ENCODE results near the gene ZDHHC5. TPM values are rescaled to one million over a fixed set of nuclear protein-coding genes. Genes with fewer than 3 reads are reported as not detected.
A peak's percentile ranks its signal among the peaks of the same experiment; 100 is the strongest.

Gene ZDHHC5
- total RNA-seq, 1 donor from 2014 or later, result 30.3 TPM

DNA sequence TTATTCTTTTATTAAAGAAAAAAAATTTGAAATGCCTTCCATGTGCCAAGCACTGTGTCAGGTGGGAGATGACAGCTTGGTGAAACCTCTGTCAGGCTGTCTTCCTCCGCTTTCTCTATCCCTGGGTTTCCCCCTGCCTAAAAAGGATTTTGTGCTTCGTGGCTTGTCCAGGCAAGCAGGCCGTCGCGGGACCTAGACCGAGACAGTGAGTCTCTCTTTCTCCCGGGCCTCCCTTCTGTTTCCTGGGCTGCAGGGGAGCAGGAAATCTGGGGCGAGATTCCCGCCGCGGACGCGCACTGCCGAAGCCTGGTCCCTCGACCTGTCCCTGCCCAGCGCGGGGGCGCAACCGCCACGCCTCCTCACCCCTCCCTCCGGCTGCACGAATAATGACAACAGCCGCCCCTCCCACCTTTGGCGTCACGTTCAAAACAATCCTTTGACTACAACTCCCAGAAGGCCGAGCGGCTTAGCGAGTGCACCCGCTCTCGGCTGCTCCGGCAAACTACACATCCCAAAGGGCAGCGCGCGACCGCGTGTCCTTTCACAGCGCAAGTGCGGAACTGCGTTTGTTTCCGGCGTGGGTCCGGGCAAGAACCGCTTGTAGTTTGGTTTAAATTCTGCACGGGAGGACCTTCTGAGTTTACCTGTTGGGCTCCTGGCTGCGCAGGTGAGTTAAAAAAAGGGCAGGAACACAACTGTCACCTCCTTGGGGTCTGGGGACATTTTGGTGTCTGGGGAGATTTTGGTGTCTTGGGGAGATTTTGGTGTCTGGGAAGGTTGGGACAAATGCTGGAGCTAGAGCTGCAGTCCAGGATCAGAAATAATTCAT is 10.5 kb upstream of the ZDHHC5 start, which contains the start of gene CLP1:
CLP1 (plus strand) TSS at position 569 of the 829 bp plus-strand sequence. CDS start 1,715 bp downstream, outside the sequence.
- peaks cover 14% of the 10 kb centered on the region for H3K36me3 ChIP-seq (ENCODE audit: control insufficient read depth, insufficient read depth, low read length)
- no peaks in the 10 kb centered on the region for H3K27me3 ChIP-seq (ENCODE audit: control insufficient read depth, insufficient read depth, low read length)
- peak within 1 kb of the TSS; percentile 47 for H3K4me3 ChIP-seq (ENCODE audit: low read depth, low read length)
- peak; percentile 98 for DNase-seq (ENCODE audit: low read depth)
- no peak for FAIRE-seq
- TF ChIP-seq, protein P1, sequence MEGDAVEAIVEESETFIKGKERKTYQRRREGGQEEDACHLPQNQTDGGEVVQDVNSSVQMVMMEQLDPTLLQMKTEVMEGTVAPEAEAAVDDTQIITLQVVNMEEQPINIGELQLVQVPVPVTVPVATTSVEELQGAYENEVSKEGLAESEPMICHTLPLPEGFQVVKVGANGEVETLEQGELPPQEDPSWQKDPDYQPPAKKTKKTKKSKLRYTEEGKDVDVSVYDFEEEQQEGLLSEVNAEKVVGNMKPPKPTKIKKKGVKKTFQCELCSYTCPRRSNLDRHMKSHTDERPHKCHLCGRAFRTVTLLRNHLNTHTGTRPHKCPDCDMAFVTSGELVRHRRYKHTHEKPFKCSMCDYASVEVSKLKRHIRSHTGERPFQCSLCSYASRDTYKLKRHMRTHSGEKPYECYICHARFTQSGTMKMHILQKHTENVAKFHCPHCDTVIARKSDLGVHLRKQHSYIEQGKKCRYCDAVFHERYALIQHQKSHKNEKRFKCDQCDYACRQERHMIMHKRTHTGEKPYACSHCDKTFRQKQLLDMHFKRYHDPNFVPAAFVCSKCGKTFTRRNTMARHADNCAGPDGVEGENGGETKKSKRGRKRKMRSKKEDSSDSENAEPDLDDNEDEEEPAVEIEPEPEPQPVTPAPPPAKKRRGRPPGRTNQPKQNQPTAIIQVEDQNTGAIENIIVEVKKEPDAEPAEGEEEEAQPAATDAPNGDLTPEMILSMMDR (IDR thresholded peaks at IDR 0.05; ENCODE audit: insufficient read depth, low read length, severe bottlenecking), result no peak

DNA sequence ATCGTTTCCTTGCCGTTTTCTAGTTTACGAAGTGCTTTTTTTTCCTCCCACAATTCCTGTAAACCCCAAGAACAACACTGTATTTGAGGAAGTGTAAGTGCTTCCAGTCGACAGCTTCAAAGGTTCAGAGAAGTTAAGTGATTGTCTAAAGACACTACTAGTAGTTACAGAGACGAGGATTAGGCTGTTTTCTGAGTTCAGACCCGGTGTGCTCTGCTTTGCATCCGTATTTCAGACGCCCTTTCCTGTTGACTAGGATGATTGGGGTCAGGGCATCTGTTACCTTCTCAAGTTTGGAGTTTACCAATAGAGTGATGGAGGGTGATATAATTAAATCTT is 9.9 kb upstream of the ZDHHC5 start:
- TF ChIP-seq, protein P1 (IDR thresholded peaks at IDR 0.05; ENCODE audit: insufficient read depth, low read length, severe bottlenecking), result no peak
- no peak for FAIRE-seq
- Histone ChIP-seq H3K27me3 (ENCODE audit: control insufficient read depth, insufficient read depth, low read length) (no peaks in the 10 kb centered on the region), H3K4me3 (ENCODE audit: low read depth, low read length) (peak overlapping the region; percentile 47), H3K36me3 (ENCODE audit: control insufficient read depth, insufficient read depth, low read length) (peaks cover 14% of the 10 kb centered on the region)
- no peak for DNase-seq (ENCODE audit: low read depth)

DNA sequence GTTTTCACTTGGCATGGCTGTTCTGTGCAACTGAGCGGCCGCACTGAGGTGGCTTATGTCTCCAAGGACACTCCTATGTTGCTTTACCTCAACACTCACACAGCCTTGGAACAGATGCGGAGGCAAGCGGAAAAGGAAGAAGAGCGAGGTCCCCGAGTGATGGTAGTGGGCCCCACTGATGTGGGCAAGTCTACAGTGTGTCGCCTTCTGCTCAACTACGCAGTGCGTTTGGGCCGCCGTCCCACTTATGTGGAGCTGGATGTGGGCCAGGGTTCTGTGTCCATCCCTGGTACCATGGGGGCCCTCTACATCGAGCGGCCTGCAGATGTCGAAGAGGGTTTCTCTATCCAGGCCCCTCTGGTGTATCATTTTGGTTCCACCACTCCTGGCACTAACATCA is 8.2 kb upstream of the ZDHHC5 start:
- FAIRE-seq, result no peak
- Histone ChIP-seq H3K36me3 (ENCODE audit: control insufficient read depth, insufficient read depth, low read length) (peaks cover 14% of the 10 kb centered on the region), H3K4me3 (ENCODE audit: low read depth, low read length) (no peak overlapping the region), H3K27me3 (ENCODE audit: control insufficient read depth, insufficient read depth, low read length) (no peaks in the 10 kb centered on the region)
- DNase-seq (ENCODE audit: low read depth), result no peak
- TF ChIP-seq, protein P1 (IDR thresholded peaks at IDR 0.05; ENCODE audit: insufficient read depth, low read length, severe bottlenecking), result no peak

DNA sequence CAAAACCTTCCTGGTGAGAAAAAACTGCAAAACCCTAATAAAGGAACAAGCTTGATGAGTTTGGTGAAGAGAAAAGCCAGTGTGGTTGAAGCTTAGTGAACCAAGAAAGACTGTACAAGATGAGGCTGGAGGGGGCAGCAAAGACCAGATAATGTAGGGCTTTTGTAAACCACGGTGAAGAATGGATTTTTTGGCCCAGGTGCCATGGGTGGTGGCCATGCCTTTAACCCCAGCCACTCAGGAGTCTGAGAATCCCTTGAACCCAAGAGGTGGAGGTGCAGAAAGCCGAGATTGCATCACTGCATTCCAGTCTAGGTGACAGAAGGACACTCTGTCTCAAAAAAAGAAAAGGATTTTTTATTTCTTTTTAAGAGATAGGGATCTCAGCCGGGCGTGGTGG is 5.0 kb upstream of the ZDHHC5 start:
- TF ChIP-seq, protein P1 (IDR thresholded peaks at IDR 0.05; ENCODE audit: insufficient read depth, low read length, severe bottlenecking), result peak; percentile 19
- no peaks in the 10 kb centered on the region for H3K27me3 ChIP-seq (ENCODE audit: control insufficient read depth, insufficient read depth, low read length)
- H3K4me3 ChIP-seq (ENCODE audit: low read depth, low read length), result no peak overlapping the region
- H3K36me3 ChIP-seq (ENCODE audit: control insufficient read depth, insufficient read depth, low read length), result peaks cover 14% of the 10 kb centered on the region
- FAIRE-seq (no peak), DNase-seq (ENCODE audit: low read depth) (no peak)

DNA sequence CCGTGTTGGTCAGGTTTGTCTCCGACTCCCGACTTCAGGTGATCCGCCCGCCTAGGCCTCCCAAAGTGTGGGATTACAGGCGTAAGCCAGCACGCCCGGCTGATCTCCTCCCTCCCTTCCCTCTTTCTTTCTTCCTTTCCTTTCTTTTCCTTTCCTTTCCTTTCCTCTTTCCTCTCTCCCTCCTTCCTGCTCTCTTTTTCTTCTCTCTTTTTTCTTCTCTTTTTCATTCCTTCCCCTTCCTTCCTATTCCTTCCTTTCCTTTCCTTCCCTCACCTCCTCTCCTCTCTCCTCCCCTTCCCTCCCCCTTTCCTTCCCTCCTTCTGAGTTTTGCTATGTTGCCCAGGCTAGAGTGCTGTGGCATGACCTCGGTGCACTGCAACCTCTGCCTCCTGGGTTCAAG is 3.9 kb upstream of the ZDHHC5 start:
- H3K36me3 ChIP-seq (ENCODE audit: control insufficient read depth, insufficient read depth, low read length), result peaks cover 14% of the 10 kb centered on the region
- no peaks in the 10 kb centered on the region for H3K27me3 ChIP-seq (ENCODE audit: control insufficient read depth, insufficient read depth, low read length)
- FAIRE-seq, result no peak
- H3K4me3 ChIP-seq (ENCODE audit: low read depth, low read length), result no peak overlapping the region
- TF ChIP-seq, protein P1 (IDR thresholded peaks at IDR 0.05; ENCODE audit: insufficient read depth, low read length, severe bottlenecking), result no peak
- no peak for DNase-seq (ENCODE audit: low read depth)
